IMR-90 (cell line): ENCODE measurements around the gene H3-3A. TPM values are rescaled to one million over a fixed set of nuclear protein-coding genes. Genes with fewer than 3 reads are reported as not detected.

Experiments used
- ATAC-seq: fragments of 200-7000 bp; cut with Tn5 transposase; 2 replicates; pipeline ENCODE4 v1.9.1; 2020; ENCODE audit warnings: low read depth, mild to moderate bottlenecking, moderate library complexity
- BruUV-seq: library from RNA; stranded (reverse); fragments of 400-500 nt; replicated peaks from 2 replicates; lab custom pipeline; 2021; lab: Mats Ljungman, UMichigan
- CTCF ChIA-PET: fragments of 300-600 bp; formaldehyde crosslinking; extraction: SDS; loops from one replicate; lab custom pipeline; 2021; ENCODE audit warnings: antibody characterized with exemption; lab: Yijun Ruan, JAX
- POLR2A ChIA-PET: fragments of 300-600 bp; sonication (Branson Sonifier 250); formaldehyde crosslinking; loops from one replicate; lab custom pipeline; 2022; ENCODE audit warnings: antibody characterized with exemption; ENCODE audit not compliant: unreplicated experiment; lab: Charles Lee
- DNase-seq: peaks from one replicate; pipeline ENCODE4 v3.0.0; 2013
- H2AFZ ChIP-seq: replicated peaks from 2 replicates; pipeline ENCODE3; 2013; ENCODE audit warnings: low read length, mild to moderate bottlenecking; ENCODE audit not compliant: poor library complexity
- H2AK5ac ChIP-seq: 2 replicates; pipeline ENCODE4 v1.6.1; 2013; ENCODE audit warnings: low read depth, low read length, inconsistent platforms
- H2AK9ac ChIP-seq: replicated peaks from 2 replicates; pipeline ENCODE3; 2013; ENCODE audit warnings: mild to moderate bottlenecking, low read depth, low read length, moderate library complexity; ENCODE audit not compliant: poor library complexity
- H2BK120ac ChIP-seq: 2 replicates; pipeline ENCODE4 v1.6.1; 2013; ENCODE audit warnings: low read depth, low read length, inconsistent platforms
- H2BK15ac ChIP-seq: 3 replicates; pipeline ENCODE4 v1.6.1; 2013; ENCODE audit warnings: low read depth, low read length, inconsistent platforms
- H2BK20ac ChIP-seq: 2 replicates; pipeline ENCODE4 v1.6.1; 2013; ENCODE audit warnings: low read depth, mild to moderate bottlenecking, inconsistent platforms, low read length, moderate library complexity
- H2BK5ac ChIP-seq: 2 replicates; pipeline ENCODE4 v1.6.1; 2013; ENCODE audit warnings: mild to moderate bottlenecking, low read depth, low read length, inconsistent platforms; ENCODE audit not compliant: poor library complexity, severe bottlenecking
- H3K14ac ChIP-seq: replicated peaks from 2 replicates; pipeline ENCODE4 v1.6.1; 2013; ENCODE audit warnings: low read depth, low read length, inconsistent platforms
- H3K18ac ChIP-seq: 2 replicates; pipeline ENCODE4 v1.6.1; 2013; ENCODE audit warnings: low read depth, low read length, control low read depth
- H3K23ac ChIP-seq: 2 replicates; pipeline ENCODE4 v1.6.1; 2013; ENCODE audit warnings: low read depth, low read length, inconsistent platforms
- H3K27ac ChIP-seq: 2 replicates; pipeline ENCODE4 v1.5.1; 2013; ENCODE audit warnings: mild to moderate bottlenecking, control low read depth, low read length; ENCODE audit not compliant: insufficient read depth
- H3K27me3 ChIP-seq: 2 replicates; pipeline ENCODE4 v1.6.1; 2013; ENCODE audit warnings: low read length; ENCODE audit not compliant: control insufficient read depth, insufficient read depth
- H3K36me3 ChIP-seq: 2 replicates; pipeline ENCODE4 v1.6.1; 2013; ENCODE audit warnings: low read length, mixed read lengths; ENCODE audit not compliant: control insufficient read depth, insufficient read depth
- H3K4ac ChIP-seq: 2 replicates; pipeline ENCODE4 v1.6.1; 2013; ENCODE audit warnings: low read depth, low read length, inconsistent platforms
- H3K4me1 ChIP-seq: 2 replicates; pipeline ENCODE4 v1.6.1; 2013; ENCODE audit warnings: low read length, mixed read lengths; ENCODE audit not compliant: control insufficient read depth, insufficient read depth
- H3K4me2 ChIP-seq: 2 replicates; pipeline ENCODE4 v1.6.1; 2013; ENCODE audit warnings: low read depth, mild to moderate bottlenecking, control low read depth, low read length, moderate library complexity
- H3K4me3 ChIP-seq: 2 replicates; pipeline ENCODE4 v1.5.1; 2013; ENCODE audit warnings: low read depth, mild to moderate bottlenecking, control low read depth, low read length, moderate library complexity; ENCODE audit not compliant: insufficient read depth
- H3K56ac ChIP-seq: 2 replicates; pipeline ENCODE4 v1.6.1; 2013; ENCODE audit warnings: low read length, inconsistent platforms; ENCODE audit not compliant: insufficient read depth; ENCODE audit errors: extremely low read depth
- H3K79me1 ChIP-seq, 2 experiments: 2 replicates each; pipeline ENCODE4 v1.6.1; 2013; ENCODE audit warnings: low read length in 2 of 2, inconsistent platforms in 1 of 2, low read depth in 1 of 2
- H3K9ac ChIP-seq: 2 replicates; pipeline ENCODE4 v1.6.1; 2013; ENCODE audit warnings: low read depth, low read length, control low read depth
- H3K9me1 ChIP-seq: 2 replicates; pipeline ENCODE4 v1.6.1; 2013; ENCODE audit warnings: low read length, inconsistent platforms; ENCODE audit not compliant: insufficient read depth
- H3K9me3 ChIP-seq: 2 replicates; pipeline ENCODE4 v1.6.1; 2013; ENCODE audit warnings: low read length; ENCODE audit not compliant: control insufficient read depth, insufficient read depth
- H4K20me1 ChIP-seq: 2 replicates; pipeline ENCODE4 v1.6.1; 2013; ENCODE audit warnings: low read length, inconsistent platforms; ENCODE audit not compliant: insufficient read depth
- H4K5ac ChIP-seq: 2 replicates; pipeline ENCODE4 v1.6.1; 2013; ENCODE audit warnings: mild to moderate bottlenecking, low read depth, low read length, control low read depth
- H4K8ac ChIP-seq, 2 experiments: 2 replicates each; pipeline ENCODE4 v1.6.1; 2013; ENCODE audit warnings: low read depth in 2 of 2, low read length in 2 of 2, control low read depth in 1 of 2, inconsistent platforms in 1 of 2
- H4K91ac ChIP-seq: 2 replicates; pipeline ENCODE4 v1.6.1; 2013; ENCODE audit warnings: low read depth, low read length, inconsistent platforms; ENCODE audit not compliant: insufficient read depth
- BHLHE40 ChIP-seq: fragments of 150-350 bp; IDR thresholded peaks from 2 replicates; pipeline ENCODE4 v1.6.1; 2016; ENCODE audit warnings: mild to moderate bottlenecking, low read depth, low read length
- CEBPB ChIP-seq: IDR thresholded peaks from 2 replicates; pipeline ENCODE4 v1.6.1; 2012; ENCODE audit warnings: low read depth, low read length, improper control_type of control experiment
- CHD1 ChIP-seq: IDR thresholded peaks from 2 replicates; pipeline ENCODE4 v1.6.1; 2012; ENCODE audit warnings: low read depth, low read length, improper control_type of control experiment
- FOS ChIP-seq: fragments of 150-350 bp; IDR thresholded peaks from 2 replicates; pipeline ENCODE4 v1.6.1; 2016; ENCODE audit warnings: low read depth, low read length
- MAFK ChIP-seq: IDR thresholded peaks from 2 replicates; pipeline ENCODE4 v1.6.1; 2012; ENCODE audit warnings: low read depth, low read length, improper control_type of control experiment
- MAZ ChIP-seq: IDR thresholded peaks from 2 replicates; pipeline ENCODE4 v1.6.1; 2012; ENCODE audit warnings: low read depth, mild to moderate bottlenecking, low read length, improper control_type of control experiment, moderate library complexity, borderline replicate concordance
- MXI1 ChIP-seq: IDR thresholded peaks from 2 replicates; pipeline ENCODE4 v1.6.1; 2012; ENCODE audit warnings: low read depth, mild to moderate bottlenecking, low read length, moderate library complexity, borderline replicate concordance
- NFE2L2 ChIP-seq: fragments of 150-350 bp; IDR thresholded peaks from 2 replicates; pipeline ENCODE4 v1.6.1; 2016; ENCODE audit warnings: low read depth, mild to moderate bottlenecking, low read length
- POLR2A ChIP-seq: IDR thresholded peaks from 2 replicates; pipeline ENCODE4 v1.6.1; 2012; ENCODE audit warnings: mild to moderate bottlenecking, low read depth, low read length
- RAD21 ChIP-seq: IDR thresholded peaks from 2 replicates; pipeline ENCODE4 v1.6.1; 2012; ENCODE audit warnings: low read length, improper control_type of control experiment
- RCOR1 ChIP-seq: IDR thresholded peaks from 2 replicates; pipeline ENCODE4 v1.6.1; 2012; ENCODE audit warnings: mild to moderate bottlenecking, low read length, improper control_type of control experiment; ENCODE audit not compliant: insufficient replicate concordance
- RFX5 ChIP-seq: IDR thresholded peaks from 2 replicates; pipeline ENCODE4 v1.8.0; 2012; ENCODE audit warnings: low read depth, mild to moderate bottlenecking, low read length, moderate library complexity
- SMC3 ChIP-seq: fragments of 150-350 bp; IDR thresholded peaks from 2 replicates; pipeline ENCODE4 v1.6.1; 2016; ENCODE audit warnings: low read depth, mild to moderate bottlenecking, antibody characterized with exemption, low read length, moderate library complexity
- WGBS, 2 experiments: methylation state at CpG; one replicate each; pipeline versions ENCODE4 v1.1.5 to v1.1.7; 2013; ENCODE audit warnings: missing lambda C conversion rate in 2 of 2; ENCODE audit not compliant: insufficient read length in 1 of 2; ENCODE audit errors: extremely low coverage in 2 of 2; 5-methylcytosine and 5-hydroxymethylcytosine counted together
- dilution Hi-C: fragments of 300-500 bp; cut with HindIII; formaldehyde crosslinking; loops from one replicate; pipeline ENCODE4 v1.14.3; 2018; ENCODE audit warnings: low sequenced_read_pairs; ENCODE audit not compliant: unreplicated experiment
- in situ Hi-C: fragments of 300-500 bp; cut with MboI; formaldehyde crosslinking; loops from 3 replicates; pipeline ENCODE4 v1.14.3; 2019; ENCODE audit warnings: low sequenced_read_pairs, inconsistent platforms, mixed read lengths
- intact Hi-C: fragments of 100-400 bp; cut with micrococcal nuclease; formaldehyde crosslinking; loops from 2 replicates; pipeline ENCODE4 v1.10.0; 2022
- polyA plus RNA-seq, 3 experiments: library from polyadenylated mRNA; depleted of rRNA; stranded (reverse); fragments of >200 nt; gene quantifications; 2 replicates each; pipeline ENCODE4 v1.2.3, GENCODE V29; 2012; ENCODE audit warnings: low replicate concordance in 1 of 3
- total RNA-seq: library from RNA; depleted of rRNA; stranded (reverse); fragments of >200 nt; gene quantifications from 2 replicates; pipeline ENCODE4 v1.2.3, GENCODE V29; 2012
- TF ChIP-seq, protein P1 (sequence below): conservative IDR thresholded peaks from 2 replicates; pipeline ENCODE4 v1.5.1; 2012; ENCODE audit warnings: mild to moderate bottlenecking, low read depth, low read length, improper control_type of control experiment
- TF ChIP-seq, protein P2 (sequence below): fragments of 150-350 bp; IDR thresholded peaks from 2 replicates; pipeline ENCODE4 v1.6.1; 2016; ENCODE audit warnings: low read depth, mild to moderate bottlenecking, low read length, moderate library complexity, borderline replicate concordance
- TF ChIP-seq, protein P3 (sequence below): fragments of 150-350 bp; IDR thresholded peaks from 2 replicates; pipeline ENCODE4 v1.6.1; 2017; ENCODE audit warnings: mild to moderate bottlenecking, antibody characterized with exemption, low read length, low read depth

The H3-3A gene
- total and polyA plus RNA-seq, 2 of the 4 experiments (the other 2 are of a cell fraction) = 188 to 256 TPM

DNA sequence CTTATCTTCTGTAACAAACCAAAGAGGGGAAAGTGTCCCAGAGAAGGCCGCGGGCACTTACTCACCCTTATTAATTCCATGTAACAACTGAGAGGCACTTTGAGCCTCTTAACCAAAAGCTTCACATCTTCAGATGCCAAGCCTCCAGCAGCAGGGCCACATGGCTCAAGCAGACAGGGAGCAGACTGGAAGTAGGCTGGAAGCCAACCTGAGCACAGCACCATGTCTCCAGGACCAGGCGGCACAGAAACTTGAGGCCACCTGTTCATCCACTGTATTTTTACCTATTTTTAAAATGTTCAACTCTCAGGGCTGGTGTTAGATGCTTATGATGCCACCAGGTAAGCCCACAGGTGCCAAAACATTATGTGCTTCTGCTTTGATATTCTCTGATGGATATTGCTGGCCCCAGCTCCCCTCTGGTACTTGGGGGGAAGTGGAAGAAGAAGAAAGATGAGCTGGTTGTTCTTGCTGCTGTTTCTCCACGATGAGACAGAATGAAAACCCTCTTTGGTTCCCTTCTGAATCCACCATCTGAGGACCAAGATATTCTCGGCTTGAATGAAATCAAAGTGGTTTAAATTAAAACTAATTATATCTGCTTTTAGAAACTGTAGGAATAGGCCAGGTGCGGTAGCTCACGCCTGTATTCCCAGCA lies 32.8 kb upstream of the H3-3A start:
- Histone ChIP-seq H4K20me1 (no peaks in the 10 kb centered on the region; the same call in 1 of the 2 replicates), H3K9me1 (0 out of 2 replicates have a peak, but pooled peaks cover 4% of the 10 kb centered on the region), H2AK5ac (no peak overlapping the region), H2BK15ac (no peak overlapping the region), H4K5ac (no peak overlapping the region), H3K4ac (no peak overlapping the region), H2AFZ (no peak overlapping the region), H3K27ac (no peak overlapping the region), H3K79me1 (no peaks in the 10 kb centered on the region), H3K9me3 (no peaks in the 10 kb centered on the region), H2BK5ac (no peak overlapping the region), H2BK20ac (no peak overlapping the region), H3K36me3 (no peaks in the 10 kb centered on the region), H2AK9ac (no peak overlapping the region), H3K27me3 (peaks cover 8% of the 10 kb centered on the region), H3K23ac (no peak overlapping the region), H3K4me3 (no peak overlapping the region), H3K4me1 (peaks cover 4% of the 10 kb centered on the region), H3K56ac (no peak overlapping the region), H3K14ac (no peak overlapping the region), H4K8ac (no peak overlapping the region), H4K91ac (no peak overlapping the region), H3K4me2 (no peak overlapping the region), H2BK120ac (no peak overlapping the region), H3K9ac (no peak overlapping the region), H3K18ac (no peak overlapping the region)
- WGBS, 2 experiments = no CpG with 5 or more reads among the region's 7 CpGs
- intact Hi-C loops (no loop called here), dilution Hi-C loops (no loop called here), in situ Hi-C loops (no loop called here)
- DNase-seq (no peak), ATAC-seq (no peak)
- ChIA-PET CTCF (no interaction called here), POLR2A (no interaction called here)
- no TSS peak for BruUV-seq
- TF ChIP-seq NFE2L2 = no peak
- TF ChIP-seq CHD1 = no peak
- no peak for TF ChIP-seq RCOR1
- TF ChIP-seq RAD21 = no peak
- no peak for TF ChIP-seq POLR2A
- TF ChIP-seq MXI1 = no peak
- TF ChIP-seq, protein P1, sequence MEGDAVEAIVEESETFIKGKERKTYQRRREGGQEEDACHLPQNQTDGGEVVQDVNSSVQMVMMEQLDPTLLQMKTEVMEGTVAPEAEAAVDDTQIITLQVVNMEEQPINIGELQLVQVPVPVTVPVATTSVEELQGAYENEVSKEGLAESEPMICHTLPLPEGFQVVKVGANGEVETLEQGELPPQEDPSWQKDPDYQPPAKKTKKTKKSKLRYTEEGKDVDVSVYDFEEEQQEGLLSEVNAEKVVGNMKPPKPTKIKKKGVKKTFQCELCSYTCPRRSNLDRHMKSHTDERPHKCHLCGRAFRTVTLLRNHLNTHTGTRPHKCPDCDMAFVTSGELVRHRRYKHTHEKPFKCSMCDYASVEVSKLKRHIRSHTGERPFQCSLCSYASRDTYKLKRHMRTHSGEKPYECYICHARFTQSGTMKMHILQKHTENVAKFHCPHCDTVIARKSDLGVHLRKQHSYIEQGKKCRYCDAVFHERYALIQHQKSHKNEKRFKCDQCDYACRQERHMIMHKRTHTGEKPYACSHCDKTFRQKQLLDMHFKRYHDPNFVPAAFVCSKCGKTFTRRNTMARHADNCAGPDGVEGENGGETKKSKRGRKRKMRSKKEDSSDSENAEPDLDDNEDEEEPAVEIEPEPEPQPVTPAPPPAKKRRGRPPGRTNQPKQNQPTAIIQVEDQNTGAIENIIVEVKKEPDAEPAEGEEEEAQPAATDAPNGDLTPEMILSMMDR = no peak
- no peak for TF ChIP-seq FOS
- TF ChIP-seq MAZ = no peak
- no peak for TF ChIP-seq RFX5
- no peak for TF ChIP-seq SMC3
- no peak for TF ChIP-seq BHLHE40
- TF ChIP-seq, protein P2, sequence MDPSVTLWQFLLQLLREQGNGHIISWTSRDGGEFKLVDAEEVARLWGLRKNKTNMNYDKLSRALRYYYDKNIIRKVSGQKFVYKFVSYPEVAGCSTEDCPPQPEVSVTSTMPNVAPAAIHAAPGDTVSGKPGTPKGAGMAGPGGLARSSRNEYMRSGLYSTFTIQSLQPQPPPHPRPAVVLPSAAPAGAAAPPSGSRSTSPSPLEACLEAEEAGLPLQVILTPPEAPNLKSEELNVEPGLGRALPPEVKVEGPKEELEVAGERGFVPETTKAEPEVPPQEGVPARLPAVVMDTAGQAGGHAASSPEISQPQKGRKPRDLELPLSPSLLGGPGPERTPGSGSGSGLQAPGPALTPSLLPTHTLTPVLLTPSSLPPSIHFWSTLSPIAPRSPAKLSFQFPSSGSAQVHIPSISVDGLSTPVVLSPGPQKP = no peak
- no peak for TF ChIP-seq MAFK
- TF ChIP-seq, protein P3, sequence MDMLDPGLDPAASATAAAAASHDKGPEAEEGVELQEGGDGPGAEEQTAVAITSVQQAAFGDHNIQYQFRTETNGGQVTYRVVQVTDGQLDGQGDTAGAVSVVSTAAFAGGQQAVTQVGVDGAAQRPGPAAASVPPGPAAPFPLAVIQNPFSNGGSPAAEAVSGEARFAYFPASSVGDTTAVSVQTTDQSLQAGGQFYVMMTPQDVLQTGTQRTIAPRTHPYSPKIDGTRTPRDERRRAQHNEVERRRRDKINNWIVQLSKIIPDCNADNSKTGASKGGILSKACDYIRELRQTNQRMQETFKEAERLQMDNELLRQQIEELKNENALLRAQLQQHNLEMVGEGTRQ = no peak
- no peak for TF ChIP-seq CEBPB
